ENCODE measurements around the gene PBXIP1. TPM values are rescaled to one million over a fixed set of nuclear protein-coding genes. Genes with fewer than 3 reads are reported as not detected.

PBXIP1 gene
- total and polyA plus RNA-seq, 11 donors: 36.9 to 70.4 (median 51.5) TPM

- no peak for TF ChIP-seq POLR2A (IDR thresholded peaks at IDR 0.05)
- TF ChIP-seq CTCF (IDR thresholded peaks at IDR 0.05): no peak
- no peaks in the 10 kb centered on the region for H3K27me3 ChIP-seq
- 0 to 2% (median 1%) methylated on average over 11 to 13 of the region's 13 CpGs for WGBS, 4 donors
- peaks cover 0 to 58% (median 29%) of the 10 kb centered on the region in 12 donors for H3K4me1 ChIP-seq
- intact Hi-C loops (cut with DNase I): loop anchor here in 6 of 10 donors (2.0 to 5.0 kb wide), 6 partner anchors 18 to 52 kb away; partner anchors contain the start of genes ADAM15 (in 4 of the 6), CKS1B (in 1 of the 6), FLAD1 (in 1 of the 6) and PYGO2 (in 1 of the 6)
- H3K36me3 ChIP-seq: no peaks in the 10 kb centered on the region
- ATAC-seq (no peak), DNase-seq (peak in 1 of 5 donors; percentile 66)
- no peaks in the 10 kb centered on the region for H3K9me3 ChIP-seq
- H3K27ac ChIP-seq: peak overlapping the region; percentile 77 to 98 (median 95)
- peak overlapping the region; percentile 5 to 96 (median 82) for H3K4me3 ChIP-seq
Observed at GRCh38 chr1:155000411-155000725, 44.5 kb upstream of the PBXIP1 start.

GRCh38 chr1:154999571-155000410, 43.9 kb upstream of the PBXIP1 start:
- peaks cover 0 to 53% (median 24%) of the 10 kb centered on the region in 12 donors for H3K4me1 ChIP-seq
- no peak for ATAC-seq
- H3K9me3 ChIP-seq: no peaks in the 10 kb centered on the region
- H3K36me3 ChIP-seq: no peaks in the 10 kb centered on the region
- H3K27ac ChIP-seq: peak overlapping the region; percentile 77 to 98 (median 95)
- TF ChIP-seq CTCF (IDR thresholded peaks at IDR 0.05): no peak
- intact Hi-C loops (cut with DNase I): loop anchor here in 9 of 10 donors (1.0 to 5.0 kb wide), 8 partner anchors 15 to 53 kb away; partner anchors contain the start of genes PYGO2 (in 8 of the 9), ADAM15 (in 4 of the 9), CKS1B (in 1 of the 9) and FLAD1 (in 1 of the 9)
- H3K4me3 ChIP-seq: peak overlapping the region; percentile 5 to 96 (median 82)
- H3K27me3 ChIP-seq: no peaks in the 10 kb centered on the region
- 1 to 2% (median 1%) methylated on average over 35 to 50 of the region's 50 CpGs for WGBS, 4 donors
- DNase-seq: peak in 3 of 5 donors; percentile 30 to 39 (median 35)

GRCh38 chr1:154998818-154999570, 43.1 kb upstream of the PBXIP1 start:
- no peaks in the 10 kb centered on the region for H3K27me3 ChIP-seq
- WGBS, 4 donors: 12 to 17% (median 14%) methylated on average over 30 to 40 of the region's 40 CpGs
- H3K27ac ChIP-seq: peak overlapping the region in 9 of 12 donors; percentile 25 to 98 (median 95)
- peaks cover 0 to 45% (median 17%) of the 10 kb centered on the region in 12 donors for H3K4me1 ChIP-seq
- ATAC-seq (no peak), DNase-seq (peak; percentile 63 to 82 (median 79))
- H3K9me3 ChIP-seq: no peaks in the 10 kb centered on the region
- TF ChIP-seq POLR2A (IDR thresholded peaks at IDR 0.05) (no peak), CTCF (IDR thresholded peaks at IDR 0.05) (peak; percentile 69 to 92 (median 80))
- H3K36me3 ChIP-seq: no peaks in the 10 kb centered on the region
- intact Hi-C loops (cut with DNase I): loop anchor here in 7 of 10 donors (1.0 to 5.0 kb wide), 3 partner anchors 14 to 38 kb away; partner anchors contain the start of gene PYGO2 (in 7 of the 7)
- H3K4me3 ChIP-seq: peak overlapping the region in 11 of 12 donors; percentile 22 to 96 (median 83)

Measured in heart left ventricle (tissue), 16 donors.